Measurements from ENCODE around the gene CYSRT1. TPM values are rescaled to one million over a fixed set of nuclear protein-coding genes. Genes with fewer than 3 reads are reported as not detected.

The CYSRT1 gene
- total RNA-seq, 1 donor from 2014 or later, result 0.27 TPM

DNA sequence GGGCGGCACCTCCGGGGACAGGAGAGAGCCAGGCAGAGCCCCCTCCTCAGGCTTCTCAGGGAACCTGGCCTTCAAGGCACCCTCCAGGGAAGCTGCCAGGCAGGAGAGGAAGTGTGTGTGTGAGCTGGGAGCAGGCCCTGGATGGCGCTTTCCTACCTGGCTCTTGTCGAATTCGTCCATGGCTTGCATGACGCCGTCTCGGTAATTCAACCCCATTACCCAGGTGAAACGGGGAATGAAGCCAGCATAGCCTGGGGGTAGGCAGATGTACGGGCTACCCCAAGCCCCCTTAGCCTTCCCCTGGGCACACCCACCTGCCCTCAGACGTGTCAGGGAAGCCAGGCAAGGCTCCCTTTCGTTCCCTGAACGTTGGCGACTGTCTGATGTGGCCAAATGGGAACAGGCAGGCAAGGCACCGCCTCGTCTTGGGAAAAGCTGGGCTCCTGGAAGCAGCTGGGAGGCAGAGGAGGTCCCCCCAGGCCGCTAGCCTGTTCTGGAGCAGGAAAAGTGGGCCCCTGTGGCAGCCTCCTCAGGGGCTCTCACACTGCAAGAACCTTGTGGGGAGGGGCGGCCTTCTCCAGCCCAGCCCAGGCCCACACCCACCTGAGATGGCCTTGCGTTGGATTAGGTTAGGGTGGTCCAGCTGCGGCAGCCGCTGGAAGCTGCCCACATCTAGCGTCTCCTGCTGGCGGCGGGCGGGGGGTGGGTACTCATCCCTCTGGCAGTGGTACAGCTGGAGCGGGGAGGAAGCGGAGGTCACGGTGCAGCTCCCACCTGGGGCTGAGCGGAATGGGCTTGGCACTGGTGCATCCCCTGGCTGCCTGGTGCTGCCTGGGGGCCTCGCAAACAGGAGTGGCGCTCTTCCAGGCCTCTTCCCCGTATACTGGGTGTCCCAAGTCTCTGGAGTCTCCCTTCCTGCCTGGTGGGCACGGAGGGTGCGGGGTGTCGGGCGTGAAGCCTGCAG is 19.8 kb downstream of the CYSRT1 start:
- DNase-seq, result no peak

GRCh38 chr9:137245450-137246421 is 20.8 kb downstream of the CYSRT1 start:
- peaks cover 22% of the 10 kb centered on the region for H3K36me3 ChIP-seq
- H3K4me3 ChIP-seq, result no peak overlapping the region
- intact Hi-C loops (cut with micrococcal nuclease), result no loop called here
- no peak for DNase-seq
- no peak overlapping the region for H3K27ac ChIP-seq (replicated peaks)
- no peaks in the 10 kb centered on the region for H3K9me3 ChIP-seq (replicated peaks)
- no peaks in the 10 kb centered on the region for H3K27me3 ChIP-seq (ENCODE audit: low read depth)
- peaks cover 56% of the 10 kb centered on the region for H3K4me1 ChIP-seq
- TF ChIP-seq, protein P1, sequence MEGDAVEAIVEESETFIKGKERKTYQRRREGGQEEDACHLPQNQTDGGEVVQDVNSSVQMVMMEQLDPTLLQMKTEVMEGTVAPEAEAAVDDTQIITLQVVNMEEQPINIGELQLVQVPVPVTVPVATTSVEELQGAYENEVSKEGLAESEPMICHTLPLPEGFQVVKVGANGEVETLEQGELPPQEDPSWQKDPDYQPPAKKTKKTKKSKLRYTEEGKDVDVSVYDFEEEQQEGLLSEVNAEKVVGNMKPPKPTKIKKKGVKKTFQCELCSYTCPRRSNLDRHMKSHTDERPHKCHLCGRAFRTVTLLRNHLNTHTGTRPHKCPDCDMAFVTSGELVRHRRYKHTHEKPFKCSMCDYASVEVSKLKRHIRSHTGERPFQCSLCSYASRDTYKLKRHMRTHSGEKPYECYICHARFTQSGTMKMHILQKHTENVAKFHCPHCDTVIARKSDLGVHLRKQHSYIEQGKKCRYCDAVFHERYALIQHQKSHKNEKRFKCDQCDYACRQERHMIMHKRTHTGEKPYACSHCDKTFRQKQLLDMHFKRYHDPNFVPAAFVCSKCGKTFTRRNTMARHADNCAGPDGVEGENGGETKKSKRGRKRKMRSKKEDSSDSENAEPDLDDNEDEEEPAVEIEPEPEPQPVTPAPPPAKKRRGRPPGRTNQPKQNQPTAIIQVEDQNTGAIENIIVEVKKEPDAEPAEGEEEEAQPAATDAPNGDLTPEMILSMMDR (IDR thresholded peaks at IDR 0.05; ENCODE audit: borderline replicate concordance), result no peak

More for the DNA sequence above, 19.8 kb downstream of the CYSRT1 start:
- H3K9me3 ChIP-seq (replicated peaks), result no peaks in the 10 kb centered on the region
- H3K36me3 ChIP-seq, result peaks cover 22% of the 10 kb centered on the region
- H3K27me3 ChIP-seq (ENCODE audit: low read depth), result no peaks in the 10 kb centered on the region
- peaks cover 54% of the 10 kb centered on the region for H3K4me1 ChIP-seq
- H3K27ac ChIP-seq (replicated peaks), result peak overlapping the region; percentile 27
- intact Hi-C loops (cut with micrococcal nuclease), result no loop called here
- no peak overlapping the region for H3K4me3 ChIP-seq
- TF ChIP-seq, protein P1 (IDR thresholded peaks at IDR 0.05; ENCODE audit: borderline replicate concordance), result no peak

DNA sequence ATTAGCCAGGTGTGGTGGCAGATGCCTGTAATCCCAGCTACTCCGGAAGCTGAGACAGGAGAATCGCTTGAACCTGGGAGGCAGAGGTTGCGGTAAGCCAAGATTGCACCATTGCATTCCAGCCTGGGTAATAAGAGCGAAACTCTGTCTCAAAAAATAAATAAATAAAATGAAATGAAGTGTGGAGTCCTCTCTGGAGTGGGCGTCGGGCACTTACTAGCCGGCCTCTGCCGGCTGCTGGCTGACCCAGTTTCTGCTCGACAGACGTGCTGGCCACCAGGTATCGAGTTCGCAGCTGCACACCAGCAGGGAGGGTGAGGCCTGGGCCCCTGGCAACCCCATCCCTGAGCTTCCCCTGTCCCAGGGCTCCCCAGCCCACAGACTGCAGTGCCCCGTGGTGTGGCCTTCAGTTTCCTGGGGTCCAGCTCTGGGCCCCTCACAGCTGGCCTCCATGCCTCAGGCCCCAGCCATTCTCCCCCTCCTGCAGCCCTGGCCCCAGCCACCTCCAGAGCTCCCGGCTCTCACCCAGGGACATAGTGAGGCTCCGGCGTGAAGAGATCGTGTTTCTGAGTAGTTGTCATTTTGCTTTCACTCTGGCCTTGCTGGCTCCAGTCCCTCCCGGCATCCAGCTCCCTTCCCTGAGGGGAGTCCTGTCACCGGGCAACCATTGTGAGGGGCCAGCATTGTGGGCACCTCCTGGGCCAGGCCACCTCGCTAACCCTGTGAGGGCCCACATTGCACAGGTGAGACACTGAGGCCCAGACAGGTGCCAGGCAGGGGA is 22.4 kb downstream of the CYSRT1 start:
- H3K36me3 ChIP-seq, result peaks cover 15% of the 10 kb centered on the region
- H3K9me3 ChIP-seq (replicated peaks), result no peaks in the 10 kb centered on the region
- no peak for DNase-seq
- H3K4me3 ChIP-seq, result no peak overlapping the region
- peak overlapping the region; percentile 3 for H3K27ac ChIP-seq (replicated peaks)
- H3K4me1 ChIP-seq, result peaks cover 53% of the 10 kb centered on the region
- intact Hi-C loops (cut with micrococcal nuclease), result no loop called here
- TF ChIP-seq, protein P1 (IDR thresholded peaks at IDR 0.05; ENCODE audit: borderline replicate concordance), result no peak
- H3K27me3 ChIP-seq (ENCODE audit: low read depth), result no peaks in the 10 kb centered on the region

GRCh38 chr9:137247916-137248175 is 22.9 kb downstream of the CYSRT1 start:
- Histone ChIP-seq H3K27me3 (ENCODE audit: low read depth) (no peaks in the 10 kb centered on the region), H3K9me3 (replicated peaks) (no peaks in the 10 kb centered on the region), H3K4me3 (no peak overlapping the region), H3K36me3 (peaks cover 9% of the 10 kb centered on the region), H3K4me1 (peaks cover 47% of the 10 kb centered on the region), H3K27ac (replicated peaks) (no peak overlapping the region)
- DNase-seq, result no peak
- TF ChIP-seq, protein P1 (IDR thresholded peaks at IDR 0.05; ENCODE audit: borderline replicate concordance), result no peak
- intact Hi-C loops (cut with micrococcal nuclease), result no loop called here
